ENCODE measurements around the gene ZNF341.
A peak's percentile ranks its signal among the peaks of the same experiment; 100 is the strongest.

ZNF341 gene

GRCh38 chr20:33702861-33703260, 28.9 kb upstream of the ZNF341 start:
- no peak for DNase-seq

GRCh38 chr20:33703498-33704137, 28.2 kb upstream of the ZNF341 start:
- no peak for DNase-seq

- DNase-seq, result no peak
Measured at GRCh38 chr20:33704197-33704924, 27.4 kb upstream of the ZNF341 start.

GRCh38 chr20:33707668-33708067, 24.1 kb upstream of the ZNF341 start:
- DNase-seq, result no peak

- DNase-seq, result no peak
Measured at GRCh38 chr20:33709398-33709797, 22.4 kb upstream of the ZNF341 start.

GRCh38 chr20:33709905-33710541, 21.8 kb upstream of the ZNF341 start:
- DNase-seq, result no peak

- DNase-seq, result no peak
Measured at GRCh38 chr20:33710681-33711445, 20.9 kb upstream of the ZNF341 start.

- no peak for DNase-seq
Measured at GRCh38 chr20:33711446-33711738, 20.4 kb upstream of the ZNF341 start.

GRCh38 chr20:33713865-33714367, 17.9 kb upstream of the ZNF341 start:
- DNase-seq, result no peak

- no peak for DNase-seq
Measured at GRCh38 chr20:33716498-33716897, 15.3 kb upstream of the ZNF341 start.

GRCh38 chr20:33719277-33719988, 12.4 kb upstream of the ZNF341 start:
- DNase-seq, result no peak

GRCh38 chr20:33719989-33720709, 11.6 kb upstream of the ZNF341 start, which contains the start of gene PXMP4:
Gene PXMP4 (minus strand): TSS chr20:33720310. CDS start chr20:33720207, 103 bp downstream.
- peak; percentile 73 for DNase-seq

GRCh38 chr20:33721391-33722140, 10.2 kb upstream of the ZNF341 start:
- DNase-seq, result no peak

GRCh38 chr20:33724439-33725094, 7.2 kb upstream of the ZNF341 start:
- no peak for DNase-seq

- DNase-seq, result no peak
Measured at GRCh38 chr20:33725607-33726264, 6.1 kb upstream of the ZNF341 start.

GRCh38 chr20:33727115-33727479, 4.7 kb upstream of the ZNF341 start:
- no peak for DNase-seq

GRCh38 chr20:33727806-33728205, 4.0 kb upstream of the ZNF341 start:
- no peak for DNase-seq

- DNase-seq, result no peak
Measured at GRCh38 chr20:33728463-33728862, 3.3 kb upstream of the ZNF341 start.

GRCh38 chr20:33729101-33729500, 2.7 kb upstream of the ZNF341 start:
- DNase-seq, result no peak
